CMK (cell line): ENCODE results near the gene SOCS7.
"Not testable (repeated sequence)": the region's sequence is repeated elsewhere in the genome, so short reads cannot be mapped to it uniquely, and the experiment has no call there.

ENCODE experiments used
- DNase-seq: peaks from one replicate; pipeline ENCODE4 v3.0.0-alpha.2; 2010; ENCODE audit warnings: low read depth

SOCS7 gene

GRCh38 chr17:38421171-38421841, 69.7 kb downstream of the SOCS7 start:
- no peak for DNase-seq

- no peak for DNase-seq
These were observed 70.5 kb downstream of the SOCS7 start for GRCh38 chr17:38421871-38422827.

- no peak for DNase-seq
These were observed 72.8 kb downstream of the SOCS7 start for GRCh38 chr17:38424297-38424972.

GRCh38 chr17:38425031-38425430, 73.4 kb downstream of the SOCS7 start:
- no peak for DNase-seq

- DNase-seq = no peak
These were observed 74.1 kb downstream of the SOCS7 start for GRCh38 chr17:38425744-38426143.

GRCh38 chr17:38426441-38426840, 74.8 kb downstream of the SOCS7 start:
- DNase-seq = no peak

- DNase-seq = no peak
These were observed 75.7 kb downstream of the SOCS7 start for GRCh38 chr17:38427160-38427949.

GRCh38 chr17:38428112-38428642, 76.5 kb downstream of the SOCS7 start, which contains the start of gene ARHGAP23:
ARHGAP23 (plus strand) TSS chr17:38428464; CDS start chr17:38428486, 22 bp downstream.
- DNase-seq = no peak

- no peak for DNase-seq
These were observed 77.2 kb downstream of the SOCS7 start for GRCh38 chr17:38428643-38429371.

- DNase-seq = no peak
These were observed 77.9 kb downstream of the SOCS7 start for GRCh38 chr17:38429476-38430100.

GRCh38 chr17:38430316-38430715, 78.7 kb downstream of the SOCS7 start:
- no peak for DNase-seq

- no peak for DNase-seq
These were observed 79.2 kb downstream of the SOCS7 start for GRCh38 chr17:38430822-38431221.

- no peak for DNase-seq
These were observed 79.9 kb downstream of the SOCS7 start for GRCh38 chr17:38431346-38432145.

- DNase-seq = no peak
These were observed 82.6 kb downstream of the SOCS7 start for GRCh38 chr17:38434178-38434665.

- DNase-seq = no peak
These were observed 84.2 kb downstream of the SOCS7 start for GRCh38 chr17:38435795-38436194.

- DNase-seq = no peak
These were observed 84.7 kb downstream of the SOCS7 start for GRCh38 chr17:38436386-38436785.

- DNase-seq = not testable (repeated sequence)
These were observed 85.7 kb downstream of the SOCS7 start for GRCh38 chr17:38437313-38437712.

GRCh38 chr17:38439436-38439835, 87.8 kb downstream of the SOCS7 start:
- no peak for DNase-seq
